Neural cell (in vitro differentiated cells): ENCODE results near the gene CAGE1.

Experiments
- EP300 ChIP-seq: fragments of 450-650 bp; conservative IDR thresholded peaks from 2 replicates; pipeline ENCODE4 v1.6.1; 2014; ENCODE audit warnings: antibody characterized with exemption, mild to moderate bottlenecking, moderate library complexity; ENCODE audit not compliant: poor library complexity, severe bottlenecking
- EZH2 ChIP-seq: fragments of 200-600, 300-800 bp; shearing (Covaris generic), sonication (generic); IDR thresholded peaks from 2 replicates; pipeline ENCODE4 v1.6.1; 2014; ENCODE audit warnings: antibody characterized with exemption, low read length, borderline replicate concordance, mild to moderate bottlenecking; ENCODE audit not compliant: insufficient read depth, poor library complexity, severe bottlenecking
- MXI1 ChIP-seq: fragments of 450-650 bp; conservative IDR thresholded peaks from 2 replicates; pipeline ENCODE4 v1.6.1; 2014; ENCODE audit warnings: antibody characterized with exemption, mild to moderate bottlenecking; ENCODE audit not compliant: poor library complexity, severe bottlenecking
- POLR2AphosphoS5 ChIP-seq: IDR thresholded peaks from 2 replicates; pipeline ENCODE4 v1.6.1; 2012
- SMC3 ChIP-seq: fragments of 450-650 bp; conservative IDR thresholded peaks from 2 replicates; pipeline ENCODE4 v1.6.1; 2014; ENCODE audit warnings: antibody characterized with exemption, mild to moderate bottlenecking, moderate library complexity; ENCODE audit not compliant: poor library complexity
- TAF1 ChIP-seq: IDR thresholded peaks from 2 replicates; pipeline ENCODE4 v1.6.1; 2012; ENCODE audit warnings: low read depth
- TF ChIP-seq, protein P1 (sequence below): IDR thresholded peaks from 2 replicates; pipeline ENCODE4 v1.6.1; 2012; ENCODE audit warnings: borderline replicate concordance
- TF ChIP-seq, protein P2 (sequence below): fragments of 450-650 bp; IDR thresholded peaks from 2 replicates; pipeline ENCODE4 v1.5.1; 2014; ENCODE audit warnings: antibody characterized with exemption, mild to moderate bottlenecking, moderate library complexity; ENCODE audit not compliant: poor library complexity, severe bottlenecking

DNA sequence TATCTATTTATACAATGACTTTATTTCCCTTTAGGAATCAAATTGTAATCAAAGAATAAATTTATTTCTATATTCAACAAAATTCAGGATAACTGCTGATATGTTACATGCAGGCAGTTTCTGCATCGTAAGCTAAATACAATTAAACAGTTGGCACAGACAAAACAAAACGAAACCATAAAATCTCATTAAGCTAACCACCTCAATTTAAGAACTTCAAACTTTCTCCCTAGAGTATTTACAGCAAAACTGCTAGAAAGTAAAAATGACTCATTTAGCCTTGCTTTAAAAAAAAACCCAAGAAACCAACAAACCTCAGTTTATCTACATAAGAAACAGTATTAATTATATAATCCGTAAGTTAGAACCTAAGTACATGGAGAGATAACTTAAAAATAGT, 93.6 kb downstream of the CAGE1 start:
- TF ChIP-seq EP300 (no peak), POLR2AphosphoS5 (no peak), TAF1 (no peak), EZH2 (no peak), MXI1 (no peak), SMC3 (no peak)
- TF ChIP-seq, protein P1, sequence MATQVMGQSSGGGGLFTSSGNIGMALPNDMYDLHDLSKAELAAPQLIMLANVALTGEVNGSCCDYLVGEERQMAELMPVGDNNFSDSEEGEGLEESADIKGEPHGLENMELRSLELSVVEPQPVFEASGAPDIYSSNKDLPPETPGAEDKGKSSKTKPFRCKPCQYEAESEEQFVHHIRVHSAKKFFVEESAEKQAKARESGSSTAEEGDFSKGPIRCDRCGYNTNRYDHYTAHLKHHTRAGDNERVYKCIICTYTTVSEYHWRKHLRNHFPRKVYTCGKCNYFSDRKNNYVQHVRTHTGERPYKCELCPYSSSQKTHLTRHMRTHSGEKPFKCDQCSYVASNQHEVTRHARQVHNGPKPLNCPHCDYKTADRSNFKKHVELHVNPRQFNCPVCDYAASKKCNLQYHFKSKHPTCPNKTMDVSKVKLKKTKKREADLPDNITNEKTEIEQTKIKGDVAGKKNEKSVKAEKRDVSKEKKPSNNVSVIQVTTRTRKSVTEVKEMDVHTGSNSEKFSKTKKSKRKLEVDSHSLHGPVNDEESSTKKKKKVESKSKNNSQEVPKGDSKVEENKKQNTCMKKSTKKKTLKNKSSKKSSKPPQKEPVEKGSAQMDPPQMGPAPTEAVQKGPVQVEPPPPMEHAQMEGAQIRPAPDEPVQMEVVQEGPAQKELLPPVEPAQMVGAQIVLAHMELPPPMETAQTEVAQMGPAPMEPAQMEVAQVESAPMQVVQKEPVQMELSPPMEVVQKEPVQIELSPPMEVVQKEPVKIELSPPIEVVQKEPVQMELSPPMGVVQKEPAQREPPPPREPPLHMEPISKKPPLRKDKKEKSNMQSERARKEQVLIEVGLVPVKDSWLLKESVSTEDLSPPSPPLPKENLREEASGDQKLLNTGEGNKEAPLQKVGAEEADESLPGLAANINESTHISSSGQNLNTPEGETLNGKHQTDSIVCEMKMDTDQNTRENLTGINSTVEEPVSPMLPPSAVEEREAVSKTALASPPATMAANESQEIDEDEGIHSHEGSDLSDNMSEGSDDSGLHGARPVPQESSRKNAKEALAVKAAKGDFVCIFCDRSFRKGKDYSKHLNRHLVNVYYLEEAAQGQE, result no peak
- TF ChIP-seq, protein P2, sequence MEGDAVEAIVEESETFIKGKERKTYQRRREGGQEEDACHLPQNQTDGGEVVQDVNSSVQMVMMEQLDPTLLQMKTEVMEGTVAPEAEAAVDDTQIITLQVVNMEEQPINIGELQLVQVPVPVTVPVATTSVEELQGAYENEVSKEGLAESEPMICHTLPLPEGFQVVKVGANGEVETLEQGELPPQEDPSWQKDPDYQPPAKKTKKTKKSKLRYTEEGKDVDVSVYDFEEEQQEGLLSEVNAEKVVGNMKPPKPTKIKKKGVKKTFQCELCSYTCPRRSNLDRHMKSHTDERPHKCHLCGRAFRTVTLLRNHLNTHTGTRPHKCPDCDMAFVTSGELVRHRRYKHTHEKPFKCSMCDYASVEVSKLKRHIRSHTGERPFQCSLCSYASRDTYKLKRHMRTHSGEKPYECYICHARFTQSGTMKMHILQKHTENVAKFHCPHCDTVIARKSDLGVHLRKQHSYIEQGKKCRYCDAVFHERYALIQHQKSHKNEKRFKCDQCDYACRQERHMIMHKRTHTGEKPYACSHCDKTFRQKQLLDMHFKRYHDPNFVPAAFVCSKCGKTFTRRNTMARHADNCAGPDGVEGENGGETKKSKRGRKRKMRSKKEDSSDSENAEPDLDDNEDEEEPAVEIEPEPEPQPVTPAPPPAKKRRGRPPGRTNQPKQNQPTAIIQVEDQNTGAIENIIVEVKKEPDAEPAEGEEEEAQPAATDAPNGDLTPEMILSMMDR, result no peak
